ENCODE results near the gene SCNN1B. TPM values are rescaled to one million over a fixed set of nuclear protein-coding genes. Genes with fewer than 3 reads are reported as not detected.
"Not testable (repeated sequence)": the region's sequence is repeated elsewhere in the genome, so short reads cannot be mapped to it uniquely, and the experiment has no call there.

SCNN1B gene
- total and polyA plus RNA-seq, 2 donors, result 0.28 to 4.8 TPM

GRCh38 chr16:23377071-23377931, 75.2 kb downstream of the SCNN1B start:
- no peaks in the 10 kb centered on the region for H3K9me3 ChIP-seq (ENCODE audit: control insufficient read depth in 2 of 2, insufficient read depth in 1 of 2, low read length in 1 of 2)
- no peak overlapping the region for H3K27ac ChIP-seq (ENCODE audit: low read depth in 1 of 2, low read length in 1 of 2)
- no peaks in the 10 kb centered on the region for H3K27me3 ChIP-seq (ENCODE audit: control insufficient read depth in 2 of 2, insufficient read depth in 1 of 2, low read length in 1 of 2)
- H3K4me1 ChIP-seq (ENCODE audit: control insufficient read depth in 2 of 2, insufficient read depth in 2 of 2, low read length in 2 of 2), result no peaks in the 10 kb centered on the region
- H3K36me3 ChIP-seq (ENCODE audit: control insufficient read depth in 2 of 2, insufficient read depth in 2 of 2, low read length in 1 of 2), result no peaks in the 10 kb centered on the region
- DNase-seq (ENCODE audit: low read depth in 6 of 9, low spot score in 9 of 9), result no peak
- no peak overlapping the region for H3K4me3 ChIP-seq (ENCODE audit: low read length in 2 of 2)
- 94% methylated on average over 9 of the region's 9 CpGs for WGBS

- WGBS, result 84% methylated on average over 8 of the region's 8 CpGs
- no peaks in the 10 kb centered on the region for H3K9me3 ChIP-seq (ENCODE audit: control insufficient read depth in 2 of 2, insufficient read depth in 1 of 2, low read length in 1 of 2)
- DNase-seq (ENCODE audit: low read depth in 6 of 9, low spot score in 9 of 9), result no peak
- H3K36me3 ChIP-seq (ENCODE audit: control insufficient read depth in 2 of 2, insufficient read depth in 2 of 2, low read length in 1 of 2), result no peaks in the 10 kb centered on the region
- H3K4me1 ChIP-seq (ENCODE audit: control insufficient read depth in 2 of 2, insufficient read depth in 2 of 2, low read length in 2 of 2), result no peaks in the 10 kb centered on the region
- H3K27me3 ChIP-seq (ENCODE audit: control insufficient read depth in 2 of 2, insufficient read depth in 1 of 2, low read length in 1 of 2), result no peaks in the 10 kb centered on the region
- no peak overlapping the region for H3K27ac ChIP-seq (ENCODE audit: low read depth in 1 of 2, low read length in 1 of 2)
- H3K4me3 ChIP-seq (ENCODE audit: low read length in 2 of 2), result no peak overlapping the region
Observed at GRCh38 chr16:23378256-23378655, 76.2 kb downstream of the SCNN1B start.

GRCh38 chr16:23378921-23379320, 76.8 kb downstream of the SCNN1B start:
- no peaks in the 10 kb centered on the region for H3K9me3 ChIP-seq (ENCODE audit: control insufficient read depth in 2 of 2, insufficient read depth in 1 of 2, low read length in 1 of 2)
- no peaks in the 10 kb centered on the region for H3K4me1 ChIP-seq (ENCODE audit: control insufficient read depth in 2 of 2, insufficient read depth in 2 of 2, low read length in 2 of 2)
- no peak for DNase-seq (ENCODE audit: low read depth in 6 of 9, low spot score in 9 of 9)
- no peak overlapping the region for H3K4me3 ChIP-seq (ENCODE audit: low read length in 2 of 2)
- no peaks in the 10 kb centered on the region for H3K27me3 ChIP-seq (ENCODE audit: control insufficient read depth in 2 of 2, insufficient read depth in 1 of 2, low read length in 1 of 2)
- WGBS, result 96% methylated on average over 5 of the region's 5 CpGs
- H3K27ac ChIP-seq (ENCODE audit: low read depth in 1 of 2, low read length in 1 of 2), result no peak overlapping the region
- no peaks in the 10 kb centered on the region for H3K36me3 ChIP-seq (ENCODE audit: control insufficient read depth in 2 of 2, insufficient read depth in 2 of 2, low read length in 1 of 2)

GRCh38 chr16:23379707-23380106, 77.6 kb downstream of the SCNN1B start:
- Histone ChIP-seq H3K4me3 (ENCODE audit: low read length in 2 of 2) (no peak overlapping the region), H3K27me3 (ENCODE audit: control insufficient read depth in 2 of 2, insufficient read depth in 1 of 2, low read length in 1 of 2) (no peaks in the 10 kb centered on the region), H3K36me3 (ENCODE audit: control insufficient read depth in 2 of 2, insufficient read depth in 2 of 2, low read length in 1 of 2) (no peaks in the 10 kb centered on the region), H3K27ac (ENCODE audit: low read depth in 1 of 2, low read length in 1 of 2) (no peak overlapping the region), H3K4me1 (ENCODE audit: control insufficient read depth in 2 of 2, insufficient read depth in 2 of 2, low read length in 2 of 2) (no peaks in the 10 kb centered on the region), H3K9me3 (ENCODE audit: control insufficient read depth in 2 of 2, insufficient read depth in 1 of 2, low read length in 1 of 2) (no peaks in the 10 kb centered on the region)
- no peak for DNase-seq (ENCODE audit: low read depth in 6 of 9, low spot score in 9 of 9)
- WGBS, result 93% methylated on average over 10 of the region's 10 CpGs

- Histone ChIP-seq H3K4me1 (ENCODE audit: control insufficient read depth in 2 of 2, insufficient read depth in 2 of 2, low read length in 2 of 2) (no peaks in the 10 kb centered on the region), H3K4me3 (ENCODE audit: low read length in 2 of 2) (no peak overlapping the region), H3K36me3 (ENCODE audit: control insufficient read depth in 2 of 2, insufficient read depth in 2 of 2, low read length in 1 of 2) (no peaks in the 10 kb centered on the region), H3K27ac (ENCODE audit: low read depth in 1 of 2, low read length in 1 of 2) (no peak overlapping the region), H3K27me3 (ENCODE audit: control insufficient read depth in 2 of 2, insufficient read depth in 1 of 2, low read length in 1 of 2) (no peaks in the 10 kb centered on the region), H3K9me3 (ENCODE audit: control insufficient read depth in 2 of 2, insufficient read depth in 1 of 2, low read length in 1 of 2) (no peaks in the 10 kb centered on the region)
- no peak for DNase-seq (ENCODE audit: low read depth in 6 of 9, low spot score in 9 of 9)
- 95% methylated on average over 20 of the region's 20 CpGs for WGBS
Observed at GRCh38 chr16:23380501-23380951, 78.4 kb downstream of the SCNN1B start.

- H3K27ac ChIP-seq (ENCODE audit: low read depth in 1 of 2, low read length in 1 of 2); H3K4me1 ChIP-seq (ENCODE audit: control insufficient read depth in 2 of 2, insufficient read depth in 2 of 2, low read length in 2 of 2); H3K9me3 ChIP-seq (ENCODE audit: control insufficient read depth in 2 of 2, insufficient read depth in 1 of 2, low read length in 1 of 2); H3K4me3 ChIP-seq (ENCODE audit: low read length in 2 of 2); DNase-seq (ENCODE audit: low read depth in 6 of 9, low spot score in 9 of 9); H3K27me3 ChIP-seq (ENCODE audit: control insufficient read depth in 2 of 2, insufficient read depth in 1 of 2, low read length in 1 of 2); H3K36me3 ChIP-seq (ENCODE audit: control insufficient read depth in 2 of 2, insufficient read depth in 2 of 2, low read length in 1 of 2): not testable (repeated sequence)
- 97% methylated on average over 9 of the region's 9 CpGs for WGBS
Observed at GRCh38 chr16:23381702-23382101, 79.6 kb downstream of the SCNN1B start.

GRCh38 chr16:23382279-23382678, 80.2 kb downstream of the SCNN1B start:
- Histone ChIP-seq H3K36me3 (ENCODE audit: control insufficient read depth in 2 of 2, insufficient read depth in 2 of 2, low read length in 1 of 2) (no peaks in the 10 kb centered on the region), H3K27me3 (ENCODE audit: control insufficient read depth in 2 of 2, insufficient read depth in 1 of 2, low read length in 1 of 2) (no peaks in the 10 kb centered on the region), H3K9me3 (ENCODE audit: control insufficient read depth in 2 of 2, insufficient read depth in 1 of 2, low read length in 1 of 2) (no peaks in the 10 kb centered on the region), H3K4me3 (ENCODE audit: low read length in 2 of 2) (no peak overlapping the region), H3K4me1 (ENCODE audit: control insufficient read depth in 2 of 2, insufficient read depth in 2 of 2, low read length in 2 of 2) (no peaks in the 10 kb centered on the region), H3K27ac (ENCODE audit: low read depth in 1 of 2, low read length in 1 of 2) (no peak overlapping the region)
- WGBS, result 93% methylated on average over 6 of the region's 6 CpGs
- no peak for DNase-seq (ENCODE audit: low read depth in 6 of 9, low spot score in 9 of 9)

GRCh38 chr16:23383881-23384280, 81.8 kb downstream of the SCNN1B start:
- Histone ChIP-seq H3K27me3 (ENCODE audit: control insufficient read depth in 2 of 2, insufficient read depth in 1 of 2, low read length in 1 of 2) (no peaks in the 10 kb centered on the region), H3K27ac (ENCODE audit: low read depth in 1 of 2, low read length in 1 of 2) (no peak overlapping the region), H3K36me3 (ENCODE audit: control insufficient read depth in 2 of 2, insufficient read depth in 2 of 2, low read length in 1 of 2) (peaks cover 0 to 3% of the 10 kb centered on the region in 2 donors), H3K4me1 (ENCODE audit: control insufficient read depth in 2 of 2, insufficient read depth in 2 of 2, low read length in 2 of 2) (no peaks in the 10 kb centered on the region), H3K4me3 (ENCODE audit: low read length in 2 of 2) (no peak overlapping the region), H3K9me3 (ENCODE audit: control insufficient read depth in 2 of 2, insufficient read depth in 1 of 2, low read length in 1 of 2) (no peaks in the 10 kb centered on the region)
- DNase-seq (ENCODE audit: low read depth in 6 of 9, low spot score in 9 of 9), result no peak
- WGBS, result 92% methylated on average over 3 of the region's 3 CpGs

- Histone ChIP-seq H3K36me3 (ENCODE audit: control insufficient read depth in 2 of 2, insufficient read depth in 2 of 2, low read length in 1 of 2) (peaks cover 0 to 13% of the 10 kb centered on the region in 2 donors), H3K27me3 (ENCODE audit: control insufficient read depth in 2 of 2, insufficient read depth in 1 of 2, low read length in 1 of 2) (no peaks in the 10 kb centered on the region), H3K9me3 (ENCODE audit: control insufficient read depth in 2 of 2, insufficient read depth in 1 of 2, low read length in 1 of 2) (no peaks in the 10 kb centered on the region), H3K4me1 (ENCODE audit: control insufficient read depth in 2 of 2, insufficient read depth in 2 of 2, low read length in 2 of 2) (no peaks in the 10 kb centered on the region), H3K27ac (ENCODE audit: low read depth in 1 of 2, low read length in 1 of 2) (no peak overlapping the region), H3K4me3 (ENCODE audit: low read length in 2 of 2) (no peak overlapping the region)
- DNase-seq (ENCODE audit: low read depth in 6 of 9, low spot score in 9 of 9), result no peak
- 95% methylated on average over 10 of the region's 10 CpGs for WGBS
Observed at GRCh38 chr16:23384878-23385277, 82.8 kb downstream of the SCNN1B start.

All from thymus (tissue), 11 donors.